Inferior parietal cortex (tissue), 1 donor: ENCODE results near the gene ADGRA1.
"Not testable (repeated sequence)": the region's sequence is repeated elsewhere in the genome, so short reads cannot be mapped to it uniquely, and the experiment has no call there.

Experiments
- DNase-seq: peaks from one replicate; pipeline ENCODE4 v3.0.0-alpha.2; 2016; ENCODE audit errors: extremely low spot score

Gene ADGRA1, protein sequence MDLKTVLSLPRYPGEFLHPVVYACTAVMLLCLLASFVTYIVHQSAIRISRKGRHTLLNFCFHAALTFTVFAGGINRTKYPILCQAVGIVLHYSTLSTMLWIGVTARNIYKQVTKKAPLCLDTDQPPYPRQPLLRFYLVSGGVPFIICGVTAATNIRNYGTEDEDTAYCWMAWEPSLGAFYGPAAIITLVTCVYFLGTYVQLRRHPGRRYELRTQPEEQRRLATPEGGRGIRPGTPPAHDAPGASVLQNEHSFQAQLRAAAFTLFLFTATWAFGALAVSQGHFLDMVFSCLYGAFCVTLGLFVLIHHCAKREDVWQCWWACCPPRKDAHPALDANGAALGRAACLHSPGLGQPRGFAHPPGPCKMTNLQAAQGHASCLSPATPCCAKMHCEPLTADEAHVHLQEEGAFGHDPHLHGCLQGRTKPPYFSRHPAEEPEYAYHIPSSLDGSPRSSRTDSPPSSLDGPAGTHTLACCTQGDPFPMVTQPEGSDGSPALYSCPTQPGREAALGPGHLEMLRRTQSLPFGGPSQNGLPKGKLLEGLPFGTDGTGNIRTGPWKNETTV

DNA sequence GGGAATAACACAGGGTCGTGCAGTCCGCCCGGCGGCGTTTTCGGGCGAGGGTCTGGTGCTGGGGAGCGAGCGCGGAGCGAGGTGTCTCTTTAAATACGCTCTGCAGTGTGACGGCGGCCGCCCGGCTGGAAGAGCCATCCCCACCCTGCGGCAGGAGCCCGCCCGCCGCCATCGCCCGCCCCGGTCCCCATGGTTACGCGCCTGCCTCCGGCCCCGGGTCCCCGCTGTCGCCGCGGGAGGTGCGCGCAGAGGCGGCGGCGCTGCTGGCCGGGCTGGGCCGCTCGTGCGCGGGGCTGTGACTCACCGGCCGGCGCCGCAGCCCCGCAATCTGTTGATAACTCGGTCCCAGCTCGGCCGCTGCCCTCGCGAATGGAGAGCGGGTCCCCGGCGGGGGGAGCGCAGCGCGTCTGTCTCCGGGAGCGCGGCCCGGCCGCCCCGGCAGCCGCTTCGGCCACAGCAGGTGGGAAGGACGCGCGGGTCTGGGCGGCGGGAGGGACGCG lies at the start of gene ADGRA1:
Gene ADGRA1 (plus strand): TSS at position 246 of the 500 bp plus-strand sequence. CDS start 986 bp downstream, outside the sequence.
- no peak for DNase-seq

DNA sequence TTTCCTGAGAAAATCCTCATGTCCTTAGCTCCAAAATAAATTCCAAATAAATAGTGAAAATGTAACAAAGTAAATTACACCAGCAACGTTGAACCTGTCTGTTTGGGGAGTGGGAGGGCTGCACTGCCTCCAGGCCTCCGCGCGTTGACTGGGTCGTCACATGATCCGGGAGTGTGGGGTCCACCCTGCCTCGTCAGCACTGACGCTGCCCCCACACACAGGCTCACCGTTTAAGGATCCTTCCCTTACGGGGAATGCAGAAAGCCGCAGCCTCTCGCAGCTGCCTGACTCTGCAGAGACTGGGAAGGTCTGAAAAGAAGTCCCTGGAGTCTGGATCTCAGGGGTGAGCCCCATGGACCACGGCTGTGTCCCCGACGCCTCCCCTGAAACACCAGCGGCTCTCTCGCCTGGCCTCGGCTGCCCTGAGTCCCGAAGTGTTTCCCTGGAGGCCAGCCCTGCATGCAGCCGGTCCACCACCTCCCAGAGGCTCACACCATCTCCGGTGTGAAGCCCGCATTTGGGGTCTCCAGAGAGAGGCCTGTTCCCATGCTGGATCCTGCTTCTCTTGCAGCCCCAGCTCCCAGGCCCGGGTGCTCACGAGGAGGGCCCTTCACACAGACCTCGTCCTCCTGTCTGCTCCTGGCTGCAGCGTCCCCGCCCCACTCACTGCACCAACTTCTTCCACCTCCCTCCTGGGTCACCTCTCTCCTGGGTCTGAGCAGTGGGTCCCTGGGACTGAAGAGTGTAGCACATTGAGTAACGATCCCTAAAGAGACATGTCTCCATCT lies 49.5 kb upstream of the ADGRA1 start:
- DNase-seq = no peak

DNA sequence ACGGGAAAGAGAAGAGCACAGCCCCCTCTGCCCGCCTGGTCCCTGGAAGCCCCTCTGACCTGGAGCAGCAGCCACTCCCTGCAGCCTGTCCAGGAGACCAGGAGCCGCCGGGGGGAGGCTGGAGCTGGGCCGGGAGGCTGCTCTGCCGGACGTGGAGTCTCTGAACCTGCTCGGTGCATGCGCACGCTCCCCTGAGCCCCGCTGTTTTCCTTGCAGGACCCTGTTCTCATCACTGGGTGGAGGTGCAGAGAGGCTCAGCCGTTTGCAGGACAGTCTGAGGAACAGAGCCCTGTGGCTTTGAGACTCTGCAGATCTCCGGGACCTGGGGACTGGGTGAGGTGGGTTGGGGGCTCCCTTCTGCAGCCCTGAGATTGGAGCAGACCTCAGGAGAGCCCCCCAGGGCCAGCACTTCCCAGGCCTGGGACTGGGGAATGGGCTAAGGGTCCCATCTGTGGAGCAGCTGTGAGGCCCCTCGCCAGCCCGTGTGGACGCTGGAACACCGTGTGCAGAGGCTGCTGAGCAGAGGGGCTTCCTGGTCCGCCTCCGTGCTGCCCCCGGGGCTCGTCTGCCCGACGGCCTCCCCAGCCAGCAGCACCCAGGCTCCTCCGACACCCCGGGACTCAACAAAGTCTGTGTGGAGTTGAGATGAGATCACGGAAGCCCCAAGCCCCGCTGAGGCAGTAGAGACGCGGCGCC lies 48.5 kb upstream of the ADGRA1 start:
- no peak for DNase-seq

DNA sequence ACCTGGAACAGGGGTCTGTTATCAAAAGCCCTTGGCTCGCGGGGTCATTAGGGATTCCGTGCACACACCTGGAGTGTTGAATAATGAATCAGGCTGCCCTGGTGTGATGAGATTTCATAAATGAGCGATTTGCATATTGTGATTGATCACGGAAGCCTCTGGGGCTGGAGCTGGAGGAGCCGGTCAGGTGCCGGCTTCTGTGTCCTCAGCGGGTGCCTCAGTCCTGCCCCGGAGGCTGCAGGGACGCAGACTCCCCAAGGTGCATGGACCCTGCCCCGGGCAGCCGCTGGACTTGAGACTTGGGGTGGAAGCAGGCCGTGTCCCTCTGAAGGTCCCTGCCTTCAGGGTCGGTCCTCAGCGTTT lies 47.9 kb upstream of the ADGRA1 start:
- no peak for DNase-seq

DNA sequence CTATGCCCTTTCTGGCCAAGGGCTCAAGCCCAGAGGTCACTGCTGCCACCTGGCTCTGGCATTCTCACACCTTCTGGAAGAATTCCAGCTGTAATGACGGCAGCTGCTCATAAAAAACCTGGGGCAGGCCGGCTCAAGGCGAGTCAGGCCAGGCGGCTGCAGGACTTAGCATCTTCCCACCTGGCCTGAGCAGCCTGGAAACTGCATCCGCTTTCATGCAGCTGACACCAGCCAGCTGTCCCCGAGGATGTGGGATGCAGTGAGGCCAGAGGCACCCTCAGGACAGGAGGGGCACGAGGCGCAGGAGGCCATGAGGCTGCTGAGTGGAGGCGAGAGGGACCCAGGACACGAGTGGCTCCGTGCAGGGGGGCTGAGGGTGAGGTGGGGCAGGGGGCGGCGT lies 47.5 kb upstream of the ADGRA1 start:
- DNase-seq = no peak

DNA sequence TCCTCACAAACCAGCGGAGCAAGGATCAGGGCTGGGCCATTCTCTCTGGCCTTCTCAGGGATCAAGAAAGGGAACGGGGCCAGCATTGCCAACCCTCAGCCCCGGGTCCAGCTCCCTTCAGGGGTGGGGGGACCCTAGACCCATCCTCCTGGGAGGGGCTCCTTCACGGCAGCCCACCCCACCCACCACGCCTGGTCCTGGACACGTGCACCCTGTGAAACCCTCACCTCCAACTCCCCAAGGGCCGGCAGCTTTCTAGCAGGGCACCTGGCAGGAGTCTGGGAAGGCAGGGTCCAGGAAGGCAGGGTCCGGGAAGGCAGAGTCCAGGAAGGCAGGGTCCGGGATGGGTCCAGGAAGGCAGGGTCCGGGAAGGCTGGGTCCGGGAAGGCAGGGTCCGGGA lies 46.6 kb upstream of the ADGRA1 start:
- DNase-seq = no peak

DNA sequence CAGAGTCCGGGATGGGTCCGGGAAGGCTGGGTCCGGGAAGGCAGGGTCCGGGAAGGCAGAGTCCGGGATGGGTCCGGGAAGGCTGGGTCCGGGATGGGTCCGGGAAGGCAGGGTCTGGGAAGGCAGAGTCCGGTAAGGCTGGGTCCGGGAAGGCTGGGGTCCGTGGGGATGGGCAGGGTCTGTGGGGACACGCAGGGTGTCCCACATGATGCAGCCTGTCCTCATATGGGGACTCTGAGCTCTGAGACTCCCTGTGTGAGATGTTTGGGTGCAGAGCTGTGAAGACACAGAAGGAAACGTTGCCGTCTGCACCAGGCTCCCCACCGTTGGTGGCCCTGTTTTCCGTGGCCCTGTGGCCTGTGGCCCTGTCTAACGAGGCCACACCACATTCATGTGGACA lies 45.7 kb upstream of the ADGRA1 start:
- DNase-seq = no peak

DNA sequence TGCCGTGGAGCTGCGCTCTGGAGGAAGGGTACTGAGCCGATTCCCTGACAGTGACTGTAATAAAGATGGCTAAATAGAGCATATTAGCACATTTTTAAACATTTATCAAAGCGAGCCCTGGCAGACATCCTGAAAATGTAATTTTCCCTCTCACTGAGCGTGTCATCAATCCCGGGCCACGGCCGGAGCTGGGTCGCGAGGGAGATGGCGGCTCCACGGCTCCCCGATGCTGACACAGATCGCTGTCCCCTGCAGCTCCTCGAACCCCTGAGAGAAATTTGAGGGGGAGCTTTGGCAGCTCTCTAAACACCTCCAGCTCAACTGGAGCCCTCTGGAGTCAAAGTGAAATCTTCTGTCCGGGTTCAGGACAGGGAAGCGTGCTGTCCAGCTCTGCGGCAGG lies 44.9 kb upstream of the ADGRA1 start:
- DNase-seq = no peak

DNA sequence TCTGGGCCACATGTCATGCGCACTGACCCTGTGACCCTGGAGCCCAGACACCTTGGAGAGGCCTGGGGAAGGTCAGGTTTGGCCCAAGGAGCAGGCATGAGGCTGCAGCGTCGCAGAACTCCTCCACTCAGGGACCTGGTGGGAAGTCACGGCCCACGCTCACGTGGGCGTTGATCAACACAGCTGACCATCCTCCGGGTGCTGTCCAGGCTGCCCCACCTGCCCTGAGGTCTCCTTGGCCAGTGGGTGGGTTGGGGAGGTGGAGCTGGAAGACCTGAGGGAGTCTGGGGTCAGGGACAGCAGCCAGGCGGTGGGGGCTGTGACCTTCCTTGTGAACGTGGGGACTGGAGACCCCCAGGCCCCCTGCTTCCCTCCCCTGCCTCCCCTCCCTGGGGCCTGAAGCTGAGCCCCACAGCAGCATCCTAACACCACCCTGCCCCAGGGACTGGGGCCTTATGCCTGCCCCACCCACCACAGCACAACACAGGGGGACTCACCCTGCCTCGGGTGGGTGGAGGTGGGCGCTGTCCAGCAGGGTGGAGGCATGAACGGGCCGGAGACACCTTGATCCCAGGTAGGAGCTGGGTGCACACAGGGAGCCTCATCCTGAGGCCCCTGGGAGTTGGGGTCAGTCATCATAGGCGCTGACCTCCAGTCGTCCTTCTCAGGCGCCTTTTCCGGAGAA lies 44.0 kb upstream of the ADGRA1 start:
- no peak for DNase-seq

DNA sequence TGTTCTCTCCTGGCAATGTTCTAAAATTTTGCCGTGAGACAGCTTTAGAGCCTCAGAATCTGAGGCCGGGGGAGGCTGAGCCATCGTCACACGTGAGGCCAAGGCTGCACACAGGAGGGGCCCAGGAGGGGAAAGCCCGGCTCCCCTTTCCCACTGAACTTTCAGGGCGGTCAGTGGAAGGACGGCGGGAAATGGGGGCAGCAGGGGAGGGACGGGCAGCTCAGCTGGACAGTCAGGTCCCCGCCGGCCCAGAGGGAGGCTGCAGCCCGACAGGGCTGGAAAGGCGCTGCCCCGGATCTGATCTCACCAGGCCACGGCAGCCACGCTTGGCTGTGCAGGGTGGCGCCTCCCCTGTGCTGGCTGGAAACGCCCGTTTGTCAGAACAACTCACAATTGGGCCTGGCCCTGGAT lies 43.3 kb upstream of the ADGRA1 start:
- no peak for DNase-seq

DNA sequence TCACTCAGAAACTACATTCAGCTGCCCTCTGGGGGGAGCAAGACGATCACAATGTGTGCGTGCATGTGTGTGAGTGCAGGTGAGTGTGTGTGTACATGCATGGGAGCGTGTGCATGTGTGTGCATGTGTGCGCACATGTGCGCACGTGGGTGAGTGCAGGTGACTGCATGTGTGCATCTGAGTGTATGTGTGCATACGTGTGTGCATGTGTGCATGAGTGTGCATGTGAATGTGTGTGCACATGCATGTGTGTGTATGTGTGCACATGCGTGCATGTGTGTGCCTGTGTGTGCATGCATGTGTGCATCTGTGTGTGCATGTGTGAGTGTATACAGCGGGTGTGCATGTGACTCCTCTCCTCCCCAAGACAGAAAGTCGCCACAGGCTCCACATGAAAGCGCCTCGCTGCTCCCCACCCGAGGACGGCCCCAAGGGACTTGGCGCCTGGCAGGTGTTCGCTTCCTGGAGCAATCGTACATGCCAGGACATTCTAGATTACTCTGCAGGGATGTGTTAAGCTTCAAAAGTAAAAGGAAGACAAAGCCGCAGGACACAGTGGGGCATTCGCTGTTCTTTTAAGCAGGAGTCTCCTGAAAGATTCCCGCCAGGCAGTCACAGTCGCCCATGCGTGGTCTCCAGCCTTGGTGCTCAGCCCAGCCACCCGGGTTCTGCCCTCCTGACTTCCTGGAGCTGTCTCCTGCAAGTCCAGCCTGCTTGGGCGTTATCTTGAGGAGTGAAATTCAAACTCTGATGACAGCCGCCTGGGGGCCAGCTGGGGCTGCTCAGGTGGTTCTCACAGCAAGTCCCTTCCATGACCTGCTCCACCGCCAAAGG lies 42.0 kb upstream of the ADGRA1 start:
- DNase-seq = no peak

DNA sequence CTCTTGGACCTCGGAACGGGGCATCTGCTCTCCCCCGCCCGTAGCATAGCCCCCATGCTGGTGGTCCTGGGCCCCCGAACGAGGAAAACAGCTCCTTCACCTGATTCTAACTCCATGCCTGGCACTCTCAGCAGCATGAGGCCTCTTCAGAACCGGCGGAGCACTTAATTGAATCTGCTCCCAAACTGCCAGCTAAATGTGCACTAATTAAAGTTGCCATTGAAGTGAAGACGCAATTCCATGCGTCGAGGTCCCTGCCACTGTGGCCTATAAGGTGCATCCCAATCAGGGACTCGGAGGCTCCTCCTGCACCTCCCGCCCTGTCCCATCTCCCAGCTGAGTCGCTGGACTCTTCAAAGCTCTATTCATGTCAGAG lies 41.3 kb upstream of the ADGRA1 start:
- no peak for DNase-seq

DNA sequence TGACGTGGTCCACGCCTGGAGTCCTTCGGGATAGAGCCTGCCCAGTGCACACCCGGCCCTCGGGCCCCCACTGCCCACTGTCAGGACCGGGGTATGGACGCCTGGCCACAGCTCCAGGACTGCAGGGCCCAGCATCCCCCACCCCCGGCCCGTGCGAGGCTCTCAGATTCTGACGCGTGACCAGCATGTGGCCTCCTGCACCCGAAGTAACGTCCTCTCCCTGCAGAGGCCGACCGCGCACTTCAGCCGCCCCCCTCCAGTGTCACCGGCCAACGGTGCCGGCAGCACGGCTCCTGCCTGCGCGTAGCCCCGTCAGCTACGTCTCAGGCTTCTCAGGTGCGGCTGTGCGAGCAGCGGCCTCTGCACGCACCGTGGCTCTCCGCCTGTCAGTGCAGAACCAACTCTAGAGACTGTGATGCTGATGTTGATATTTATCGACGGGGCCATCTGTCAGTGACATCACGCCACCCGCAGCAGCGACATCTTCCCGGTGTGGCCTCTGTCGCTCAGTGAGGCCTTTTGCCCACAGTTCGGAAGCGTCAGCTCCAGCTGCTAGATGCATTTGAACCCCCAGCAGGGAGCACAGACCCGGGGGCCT lies 40.1 kb upstream of the ADGRA1 start:
- no peak for DNase-seq

DNA sequence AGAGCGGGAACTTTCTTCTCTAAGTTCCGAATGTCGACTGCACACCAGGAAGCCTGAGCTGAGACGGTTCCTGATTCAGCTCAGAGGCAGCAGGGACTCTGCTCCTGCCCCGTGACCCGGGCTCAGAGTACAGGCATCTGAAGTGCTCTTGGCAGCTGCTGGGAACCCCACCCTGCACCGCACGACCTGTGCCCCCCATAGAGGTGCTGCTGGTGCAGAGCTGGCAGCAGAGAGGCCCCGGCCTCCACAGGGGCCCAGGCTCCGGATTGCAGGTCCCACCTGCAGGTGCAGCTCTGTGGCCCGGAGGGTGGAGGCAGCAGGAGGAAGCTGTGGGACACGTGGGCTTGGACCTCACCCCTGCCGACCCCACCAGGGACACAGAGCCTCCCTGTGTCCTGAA lies 39.5 kb upstream of the ADGRA1 start:
- no peak for DNase-seq

DNA sequence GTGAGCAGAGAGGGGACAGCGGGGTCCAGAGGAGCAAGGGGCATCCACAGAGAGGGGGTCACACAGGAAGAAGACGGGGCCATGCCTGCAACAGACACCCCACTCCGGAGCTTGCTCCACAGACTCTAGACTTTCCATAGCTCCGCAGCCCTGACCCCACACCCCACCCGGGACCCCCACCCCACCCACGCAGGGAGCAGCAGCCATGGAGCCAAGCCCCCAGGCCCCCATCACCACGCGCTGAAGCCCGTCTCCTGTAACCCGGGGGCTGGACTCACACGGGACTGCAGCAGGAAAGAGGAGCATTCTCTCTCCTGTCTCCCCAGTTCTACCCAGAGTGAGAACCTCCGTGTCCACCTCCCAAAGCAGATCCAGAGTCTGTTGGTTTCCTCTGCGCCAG lies 38.8 kb upstream of the ADGRA1 start:
- no peak for DNase-seq

DNA sequence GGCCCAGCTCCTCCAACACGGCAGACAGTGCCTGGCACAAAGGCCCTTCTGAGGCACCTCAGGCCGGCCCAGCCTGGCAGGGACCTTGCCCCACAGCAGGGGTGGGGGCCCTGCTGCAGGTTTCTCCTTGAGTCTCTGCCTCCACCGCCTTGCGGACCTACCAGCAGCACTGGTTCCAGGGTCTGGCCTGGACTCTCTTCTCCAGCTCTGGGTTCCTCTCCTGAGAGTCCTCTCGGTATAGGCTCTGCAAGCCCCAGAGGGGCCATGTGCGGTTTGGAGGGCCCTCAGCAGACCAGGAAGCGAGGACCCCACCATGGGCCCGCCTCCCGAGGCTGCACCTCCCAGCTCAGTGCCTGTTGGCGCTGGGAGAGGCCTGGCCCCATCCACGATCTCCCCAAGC lies 38.1 kb upstream of the ADGRA1 start:
- no peak for DNase-seq

DNA sequence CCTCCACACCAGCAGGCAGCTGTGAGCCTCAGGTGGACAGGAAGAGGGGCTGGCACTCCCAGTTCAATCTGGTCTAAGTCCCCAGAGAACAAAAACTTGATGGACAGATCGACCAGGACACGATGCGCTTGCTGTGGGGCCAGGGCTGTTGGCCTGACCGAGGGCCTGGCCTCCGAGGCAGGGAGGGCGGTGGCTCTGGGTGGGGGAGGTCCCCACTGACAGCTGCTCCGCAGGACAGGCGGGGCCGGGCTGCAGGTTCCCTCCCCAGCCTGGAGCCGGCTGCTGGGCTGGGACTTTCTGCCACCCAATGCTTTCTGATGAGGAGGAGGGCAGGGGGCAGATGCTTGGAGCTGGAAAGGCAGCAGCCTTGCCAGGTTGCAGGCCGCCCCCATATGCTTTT lies 37.4 kb upstream of the ADGRA1 start:
- no peak for DNase-seq

DNA sequence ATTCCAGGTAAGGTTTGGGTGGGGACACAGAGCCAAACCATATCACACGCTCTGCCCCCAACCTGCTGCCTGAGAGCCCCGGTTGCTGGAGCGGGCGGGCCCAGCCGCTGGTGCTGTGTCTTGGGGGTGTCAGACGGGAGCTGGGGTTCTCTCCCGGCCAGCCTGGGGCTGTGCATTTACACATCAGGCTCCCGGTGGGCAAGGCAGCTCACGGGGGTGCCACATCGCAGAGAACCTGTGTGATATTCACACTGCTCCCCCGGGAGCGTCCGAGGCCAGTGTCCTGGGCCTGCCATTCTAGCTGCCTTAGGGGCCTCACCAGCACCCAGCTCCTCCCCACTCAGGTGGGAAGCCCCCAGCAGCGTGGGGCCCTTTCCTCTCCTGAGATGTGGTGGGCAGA lies 35.6 kb upstream of the ADGRA1 start:
- no peak for DNase-seq

DNA sequence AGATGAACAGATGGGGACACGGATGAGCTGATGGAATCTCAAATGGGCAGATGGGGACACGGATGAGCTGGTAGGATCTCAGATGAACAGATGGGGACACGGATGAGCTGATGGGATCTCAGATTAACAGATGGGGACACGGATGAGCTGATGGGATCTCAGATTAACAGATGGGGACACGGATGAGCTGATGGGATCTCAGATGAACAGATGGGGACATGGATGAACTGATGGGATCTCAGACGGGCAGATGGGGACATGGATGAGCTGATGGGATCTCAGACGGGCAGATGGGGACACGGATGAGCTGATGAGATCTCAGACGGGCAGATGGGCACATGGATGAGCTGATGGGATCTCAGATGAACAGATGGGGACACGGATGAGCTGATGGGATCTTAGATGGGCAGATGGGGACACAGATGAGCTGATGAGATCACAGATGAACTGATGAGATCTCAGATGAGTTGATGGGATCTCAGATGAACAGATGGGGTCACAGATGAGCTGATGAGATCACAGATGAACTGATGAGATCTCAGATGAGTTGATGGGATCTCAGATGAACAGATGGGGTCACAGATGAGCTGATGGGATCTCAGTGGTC lies 34.1 kb upstream of the ADGRA1 start:
- not testable (repeated sequence) for DNase-seq

DNA sequence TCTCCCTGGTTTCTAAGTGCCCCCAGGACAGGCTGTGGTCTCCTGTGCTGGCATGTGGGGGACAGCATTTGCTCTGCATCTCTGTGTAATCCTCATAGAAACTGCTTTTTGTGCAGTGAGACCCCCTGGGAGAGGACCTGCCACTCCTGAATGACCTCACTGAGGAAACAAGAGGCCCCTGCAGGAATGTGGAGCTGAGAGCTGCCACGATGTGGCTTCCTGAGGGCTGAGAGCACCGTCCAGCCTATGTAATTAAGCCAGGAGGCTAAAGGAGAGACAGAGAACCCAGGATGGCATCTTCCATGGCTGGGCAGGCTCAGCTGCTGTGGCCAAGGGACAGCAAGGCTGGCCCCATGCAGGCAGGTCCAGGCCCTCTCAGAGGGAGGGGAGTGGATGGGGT lies 32.3 kb upstream of the ADGRA1 start:
- no peak for DNase-seq
